CD14-positive monocyte (primary cell): ENCODE data around the gene STK38. TPM values are rescaled to one million over a fixed set of nuclear protein-coding genes. Genes with fewer than 3 reads are reported as not detected.

ENCODE experiments used
- DNase-seq, 3 donors: peaks; one replicate each; pipeline ENCODE4 v3.0.0-alpha.2; 2011 to 2022
- H2AFZ ChIP-seq: 2 replicates; pipeline ENCODE4 v1.6.0; 2012; ENCODE audit warnings: mild to moderate bottlenecking, low read depth, low read length, inconsistent platforms; ENCODE audit not compliant: insufficient read depth, poor library complexity, severe bottlenecking
- H3K27ac ChIP-seq, 2 donors: 1 replicate in 1 of 2; 2 replicates in 1 of 2; pipeline ENCODE4 v1.5.1; 2012 to 2013; ENCODE audit warnings: low read length in 2 of 2, control low read depth in 1 of 2, inconsistent platforms in 1 of 2, low read depth in 1 of 2, mild to moderate bottlenecking in 1 of 2
- H3K27me3 ChIP-seq, 2 donors: one replicate each; pipeline versions ENCODE4 v1.6.0 to v1.6.1; 2011 to 2013; ENCODE audit warnings: low read length in 2 of 2; ENCODE audit not compliant: control insufficient read depth in 2 of 2, insufficient read depth in 2 of 2
- H3K36me3 ChIP-seq, 2 donors: replicated peaks in 1 of 2; 1 replicate in 1 of 2; 2 replicates in 1 of 2; pipeline versions ENCODE4 v1.5.1 to v1.6.1; 2012 to 2013; ENCODE audit warnings: low read length in 2 of 2, control low read depth in 1 of 2, inconsistent platforms in 1 of 2, mild to moderate bottlenecking in 1 of 2; ENCODE audit not compliant: insufficient read depth in 2 of 2, control insufficient read depth in 1 of 2
- H3K4me1 ChIP-seq, 2 donors: 1 replicate in 1 of 2; 2 replicates in 1 of 2; pipeline versions ENCODE4 v1.5.1 to v1.6.1; 2012 to 2013; ENCODE audit warnings: low read length in 2 of 2, control low read depth in 1 of 2, inconsistent platforms in 1 of 2, mild to moderate bottlenecking in 1 of 2, moderate library complexity in 1 of 2; ENCODE audit not compliant: insufficient read depth in 2 of 2, control insufficient read depth in 1 of 2
- H3K4me2 ChIP-seq: replicated peaks from 2 replicates; pipeline ENCODE3; 2012; ENCODE audit warnings: low read length, moderate library complexity, mild to moderate bottlenecking; ENCODE audit not compliant: poor library complexity, severe bottlenecking; ENCODE audit errors: extremely low read depth
- H3K4me3 ChIP-seq, 3 experiments: fragments of 200-600 bp in 1 of 3; sonication (generic) in 1 of 3; replicated peaks in 1 of 3; 1 replicate in 2 of 3; 2 replicates in 1 of 3; pipeline ENCODE4 v1.5.1; 2011 to 2013; ENCODE audit warnings: low read length in 3 of 3, mild to moderate bottlenecking in 3 of 3, control low read depth in 2 of 3, low read depth in 2 of 3, inconsistent platforms in 1 of 3, moderate library complexity in 1 of 3
- H3K79me2 ChIP-seq: 2 replicates; pipeline ENCODE4 v1.6.0; 2012; ENCODE audit warnings: mild to moderate bottlenecking, control low read depth, inconsistent platforms, low read length, moderate library complexity; ENCODE audit not compliant: insufficient read depth
- H3K9ac ChIP-seq: 2 replicates; pipeline ENCODE4 v1.6.0; 2017; ENCODE audit warnings: low read length, mild to moderate bottlenecking; ENCODE audit not compliant: insufficient read depth, poor library complexity, severe bottlenecking
- H3K9me3 ChIP-seq, 2 donors: replicated peaks in 1 of 2; 1 replicate in 1 of 2; 2 replicates in 1 of 2; pipeline versions ENCODE4 v1.5.1 to v1.6.1; 2012 to 2013; ENCODE audit warnings: low read length in 2 of 2, control low read depth in 1 of 2; ENCODE audit not compliant: control insufficient read depth in 1 of 2, insufficient read depth in 1 of 2
- H4K20me1 ChIP-seq: 2 replicates; pipeline ENCODE4 v1.6.0; 2012; ENCODE audit warnings: mild to moderate bottlenecking, low read length, control low read depth, moderate library complexity; ENCODE audit not compliant: insufficient read depth
- H3K27ac Mint-ChIP-seq, 7 donors: one replicate each; pipeline ENCODE4 v1.8.0; 2020; ENCODE audit warnings: mild to moderate bottlenecking in 7 of 7, mixed read lengths in 7 of 7, moderate library complexity in 6 of 7, inconsistent platforms in 2 of 7
- H3K27me3 Mint-ChIP-seq, 3 donors: one replicate each; pipeline ENCODE4 v1.8.0; 2021 to 2022; ENCODE audit warnings: low read depth in 3 of 3, mild to moderate bottlenecking in 3 of 3, mixed read lengths in 3 of 3, moderate library complexity in 3 of 3, inconsistent platforms in 1 of 3
- H3K36me3 Mint-ChIP-seq, 2 donors: one replicate each; pipeline ENCODE4 v1.8.0; 2020; ENCODE audit warnings: mixed read lengths in 2 of 2, inconsistent platforms in 1 of 2, mild to moderate bottlenecking in 1 of 2
- H3K4me1 Mint-ChIP-seq: one replicate; pipeline ENCODE4 v1.8.0; 2020; ENCODE audit warnings: mild to moderate bottlenecking, mixed read lengths
- H3K4me3 Mint-ChIP-seq, 2 donors: one replicate each; pipeline ENCODE4 v1.8.0; 2020; ENCODE audit warnings: mild to moderate bottlenecking in 2 of 2, mixed read lengths in 2 of 2, moderate library complexity in 1 of 2
- H3K9me3 Mint-ChIP-seq, 7 donors: one replicate each; pipeline ENCODE4 v1.8.0; 2020 to 2022; ENCODE audit warnings: mixed read lengths in 7 of 7, mild to moderate bottlenecking in 6 of 7, moderate library complexity in 6 of 7, inconsistent platforms in 2 of 7
- CTCF ChIP-seq: fragments of 200-600 bp; IDR thresholded peaks from one replicate; pipeline ENCODE4 v1.8.0; 2022; ENCODE audit warnings: antibody characterized with exemption, mild to moderate bottlenecking
- WGBS: methylation state at CpG from one replicate; pipeline ENCODE4 v1.1.5; 2013; ENCODE audit warnings: missing lambda C conversion rate; ENCODE audit not compliant: insufficient coverage; 5-methylcytosine and 5-hydroxymethylcytosine counted together
- intact Hi-C, 2 donors: fragments of 100-400 bp; cut with micrococcal nuclease; formaldehyde crosslinking; loops; one replicate each; pipeline versions ENCODE4 v1.15.0 to v1.15.1; 2023
- polyA plus RNA-seq, 3 donors: library from polyadenylated mRNA; depleted of rRNA in 1 of 3; unstranded in 2 of 3; stranded (reverse) in 1 of 3; fragments of 300-500 nt in 2 of 3; fragments of >200 nt in 1 of 3; fragmentation: Illumina TruSeq in 2 of 3; gene quantifications; 1 replicate in 2 of 3; 2 replicates in 1 of 3; pipeline ENCODE4 v1.2.3, GENCODE V29; 2012 to 2021

Gene STK38
- polyA plus RNA-seq, 3 donors: 57.1 to 95.7 (median 58.4) TPM

GRCh38 chr6:36566418-36566905, 19.2 kb upstream of the STK38 start:
- Histone ChIP-seq H3K27me3 (no peaks in the 10 kb centered on the region), H3K79me2 (no peaks in the 10 kb centered on the region), H3K36me3 (no peaks in the 10 kb centered on the region), H4K20me1 (no peaks in the 10 kb centered on the region), H2AFZ (no peak overlapping the region), H3K4me3 (no peak overlapping the region), H3K9me3 (peaks cover 0 to 4% of the 10 kb centered on the region in 2 donors), H3K4me2 (peak overlapping the region; percentile 19), H3K4me1 (peaks cover 16 to 18% of the 10 kb centered on the region in 2 donors), H3K27ac (no peak overlapping the region), H3K9ac (no peak overlapping the region)
- Mint-ChIP-seq H3K4me3 (no peak overlapping the region), H3K27ac (no peak overlapping the region), H3K27me3 (peaks cover 0 to 2% (median 1%) of the 10 kb centered on the region in 3 donors), H3K36me3 (peaks cover 0 to 3% of the 10 kb centered on the region in 2 donors), H3K9me3 (peaks cover 0 to 2% (median 2%) of the 10 kb centered on the region in 7 donors), H3K4me1 (peaks cover 16% of the 10 kb centered on the region)
- intact Hi-C loops: no loop called here
- 60% methylated on average over 1 of the region's 8 CpGs for WGBS
- no peak for TF ChIP-seq CTCF
- peak in 1 of 3 donors; percentile 37 for DNase-seq

- no peak for TF ChIP-seq CTCF
These were observed 16.6 kb upstream of the STK38 start for GRCh38 chr6:36563928-36564284.

More at GRCh38 chr6:36563928-36564284, 16.6 kb upstream of the STK38 start:
- H3K36me3 Mint-ChIP-seq: peaks cover 0 to 3% of the 10 kb centered on the region in 2 donors
- Histone ChIP-seq H3K9ac (no peak overlapping the region), H3K4me2 (no peak overlapping the region), H3K9me3 (no peaks in the 10 kb centered on the region), H3K27ac (no peak overlapping the region), H3K79me2 (no peaks in the 10 kb centered on the region), H3K36me3 (no peaks in the 10 kb centered on the region), H4K20me1 (no peaks in the 10 kb centered on the region), H3K27me3 (no peaks in the 10 kb centered on the region), H3K4me3 (no peak overlapping the region), H2AFZ (no peak overlapping the region), H3K4me1 (peaks cover 20 to 22% of the 10 kb centered on the region in 2 donors)
- no CpG with 5 or more reads among the region's 4 CpGs for WGBS
- peaks cover 30% of the 10 kb centered on the region for H3K4me1 Mint-ChIP-seq
- H3K4me3 Mint-ChIP-seq: no peak overlapping the region
- peaks cover 0 to 2% (median 1%) of the 10 kb centered on the region in 3 donors for H3K27me3 Mint-ChIP-seq
- no peak for DNase-seq
- no peak overlapping the region for H3K27ac Mint-ChIP-seq
- no peaks in the 10 kb centered on the region for H3K9me3 Mint-ChIP-seq
- intact Hi-C loops: no loop called here
